ENCODE measurements around the gene PPP1CB. TPM values are rescaled to one million over a fixed set of nuclear protein-coding genes. Genes with fewer than 3 reads are reported as not detected.

The PPP1CB gene
- total RNA-seq (2022), result 185 and 190 TPM in 2 replicates
- percentile 95 among the genes with signal in this experiment for Bru-seq, nascent RNA
- BruChase-seq, experiment 1, labeled RNA remaining after a 2-hour chase, result percentile 96 among the genes with signal in this experiment
- percentile 98 among the genes with signal in this experiment for BruChase-seq, experiment 2, labeled RNA remaining after a 6-hour chase
- long read RNA-seq, full-length matches to known transcripts, result 140 of 185 reads
- long read RNA-seq, partial matches to known transcripts, result 20 of 185 reads
- long read RNA-seq, other reads (novel, unspliced or antisense), result 25 of 185 reads

DNA sequence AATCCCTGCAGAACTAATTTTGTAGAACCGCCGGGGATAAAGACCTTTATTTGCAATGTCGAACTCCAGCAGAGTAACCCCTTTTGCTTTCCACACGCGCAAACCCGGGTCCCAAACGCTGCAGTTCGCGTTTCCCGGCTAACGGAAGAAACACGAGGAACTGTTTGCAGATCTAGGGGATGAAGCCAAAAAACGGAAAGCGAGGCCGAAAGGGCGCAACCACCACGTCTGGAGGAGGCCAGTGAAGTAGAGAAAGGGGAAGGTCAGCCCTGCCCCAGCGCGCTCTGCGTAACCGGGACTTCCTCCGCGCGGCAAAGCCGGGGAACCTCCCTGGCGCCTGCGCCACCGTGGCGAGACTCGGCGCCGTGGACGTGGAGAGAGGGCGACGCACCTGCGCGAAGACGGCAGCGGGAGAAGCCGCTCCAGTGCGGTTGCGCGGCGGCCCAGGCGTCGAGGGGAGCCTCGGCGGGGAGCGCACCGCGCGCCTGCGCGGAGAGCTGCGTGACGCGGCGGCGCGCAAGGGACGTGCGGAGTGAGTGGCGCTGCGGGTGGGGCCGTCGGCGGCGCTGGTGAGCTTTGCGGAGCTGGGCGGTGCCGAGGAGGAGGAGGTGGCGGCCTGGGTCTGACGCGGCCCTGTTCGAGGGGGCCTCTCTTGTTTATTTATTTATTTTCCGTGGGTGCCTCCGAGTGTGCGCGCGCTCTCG is at the start of gene PPP1CB:
Gene PPP1CB, plus strand, starts transcription at position 579 of the 704 bp plus-strand sequence. CDS start 295 bp downstream, outside the sequence.
- TF ChIP-seq, protein P1, sequence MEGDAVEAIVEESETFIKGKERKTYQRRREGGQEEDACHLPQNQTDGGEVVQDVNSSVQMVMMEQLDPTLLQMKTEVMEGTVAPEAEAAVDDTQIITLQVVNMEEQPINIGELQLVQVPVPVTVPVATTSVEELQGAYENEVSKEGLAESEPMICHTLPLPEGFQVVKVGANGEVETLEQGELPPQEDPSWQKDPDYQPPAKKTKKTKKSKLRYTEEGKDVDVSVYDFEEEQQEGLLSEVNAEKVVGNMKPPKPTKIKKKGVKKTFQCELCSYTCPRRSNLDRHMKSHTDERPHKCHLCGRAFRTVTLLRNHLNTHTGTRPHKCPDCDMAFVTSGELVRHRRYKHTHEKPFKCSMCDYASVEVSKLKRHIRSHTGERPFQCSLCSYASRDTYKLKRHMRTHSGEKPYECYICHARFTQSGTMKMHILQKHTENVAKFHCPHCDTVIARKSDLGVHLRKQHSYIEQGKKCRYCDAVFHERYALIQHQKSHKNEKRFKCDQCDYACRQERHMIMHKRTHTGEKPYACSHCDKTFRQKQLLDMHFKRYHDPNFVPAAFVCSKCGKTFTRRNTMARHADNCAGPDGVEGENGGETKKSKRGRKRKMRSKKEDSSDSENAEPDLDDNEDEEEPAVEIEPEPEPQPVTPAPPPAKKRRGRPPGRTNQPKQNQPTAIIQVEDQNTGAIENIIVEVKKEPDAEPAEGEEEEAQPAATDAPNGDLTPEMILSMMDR (IDR thresholded peaks at IDR 0.05; ENCODE audit: insufficient read depth in 1 of 2, low read depth in 1 of 2, low read length in 1 of 2, severe bottlenecking in 1 of 2, unreplicated experiment in 1 of 2), result peak in 1 of 2 experiments; percentile 43
- Mint-ChIP-seq H3K27me3 (ENCODE audit: insufficient read depth, unreplicated experiment) (no peaks in the 10 kb centered on the region), H3K9me3 (ENCODE audit: unreplicated experiment) (no peaks in the 10 kb centered on the region)

DNA sequence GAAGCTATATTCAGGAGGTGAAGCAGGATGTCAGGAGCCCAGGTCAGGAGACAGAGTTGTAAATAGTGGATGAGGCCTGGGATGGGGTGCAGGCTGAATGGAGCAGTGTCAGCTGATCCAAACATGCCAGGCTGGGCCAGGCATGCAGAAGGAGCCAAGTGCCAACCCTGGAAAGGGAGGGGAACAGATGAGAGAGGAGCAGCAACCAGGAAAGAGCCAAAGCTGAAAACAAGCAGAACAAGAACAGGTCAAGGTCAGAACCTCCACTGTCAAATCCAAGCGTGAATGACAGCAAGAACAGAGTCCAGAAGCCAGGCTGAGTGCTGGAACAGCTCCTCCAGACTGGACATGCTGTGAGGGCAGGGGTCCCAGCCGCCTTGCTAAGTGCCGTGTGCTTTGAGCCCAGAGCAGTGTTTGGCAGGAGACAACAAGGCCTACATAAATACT is 49.2 kb upstream of the PPP1CB start:
- POLR2A ChIA-PET, result no interaction called here
- intact Hi-C loops (cut with micrococcal nuclease; ENCODE audit: unreplicated experiment), result no loop called here
- BruUV-seq (replicated peaks), result no TSS peak
- Mint-ChIP-seq H3K27me3 (ENCODE audit: insufficient read depth, unreplicated experiment) (no peaks in the 10 kb centered on the region), H3K4me3 (ENCODE audit: unreplicated experiment) (no peak overlapping the region), H3K27ac (ENCODE audit: unreplicated experiment) (no peak overlapping the region), H3K36me3 (ENCODE audit: insufficient read depth, unreplicated experiment) (no peaks in the 10 kb centered on the region), H3K9me3 (ENCODE audit: unreplicated experiment) (peaks cover 17% of the 10 kb centered on the region), H3K4me1 (ENCODE audit: low read depth, unreplicated experiment) (no peaks in the 10 kb centered on the region)
- Histone ChIP-seq H3K4me3 (ENCODE audit: low read depth, low read length) (no peak overlapping the region), H3K27me3 (replicated peaks; ENCODE audit: control insufficient read depth, insufficient read depth, low read length) (no peaks in the 10 kb centered on the region), H3K4me1 (no peaks in the 10 kb centered on the region), H3K36me3 (ENCODE audit: control insufficient read depth, insufficient read depth, low read length) (no peaks in the 10 kb centered on the region), H3K9me3 (no peaks in the 10 kb centered on the region)
- TF ChIP-seq, protein P1 (IDR thresholded peaks at IDR 0.05; ENCODE audit: insufficient read depth in 1 of 2, low read depth in 1 of 2, low read length in 1 of 2, severe bottlenecking in 1 of 2, unreplicated experiment in 1 of 2), result no peak
- DNase-seq, result no peak
- CTCF ChIA-PET, result no interaction called here

More for the DNA sequence above, at the start of gene PPP1CB:
- POLR2A ChIA-PET, result interaction anchor here (0.6 to 1.7 kb wide), 18 partner anchors 8 to 1341 kb away, joined by 3 to 19 read pairs (median 4); partner anchors contain the start of genes TRMT61B and WDR43
- H3K4me1 ChIP-seq, result peaks cover 15% of the 10 kb centered on the region
- H3K4me3 ChIP-seq (ENCODE audit: low read depth, low read length), result peak within 1 kb of the TSS; percentile 89
- H3K36me3 ChIP-seq (ENCODE audit: control insufficient read depth, insufficient read depth, low read length), result no peaks in the 10 kb centered on the region; the same call in 1 of the 2 replicates
- DNase-seq, result peak; percentile 96 to 97
- no TSS peak for BruUV-seq (replicated peaks)
- peaks cover 31% of the 10 kb centered on the region for H3K4me1 Mint-ChIP-seq (ENCODE audit: low read depth, unreplicated experiment)
- H3K36me3 Mint-ChIP-seq (ENCODE audit: insufficient read depth, unreplicated experiment), result peaks cover 37% of the 10 kb centered on the region
- intact Hi-C loops (cut with micrococcal nuclease; ENCODE audit: unreplicated experiment), result loop anchor here (1.0 to 10.0 kb wide), 5 partner anchors 35 to 357 kb away; partner anchors contain the start of gene FOSL2
- CTCF ChIA-PET, result interaction anchor here (0.6 to 2.3 kb wide), 10 partner anchors 10 to 1068 kb away, joined by 3 to 40 read pairs (median 4); no protein-coding TSS in a partner anchor
- peak within 1 kb of the TSS; percentile 99 for H3K27ac Mint-ChIP-seq (ENCODE audit: unreplicated experiment)
- H3K4me3 Mint-ChIP-seq (ENCODE audit: unreplicated experiment), result peak within 1 kb of the TSS; percentile 97
- H3K27me3 ChIP-seq (replicated peaks; ENCODE audit: control insufficient read depth, insufficient read depth, low read length), result no peaks in the 10 kb centered on the region
- H3K9me3 ChIP-seq, result no peaks in the 10 kb centered on the region

DNA sequence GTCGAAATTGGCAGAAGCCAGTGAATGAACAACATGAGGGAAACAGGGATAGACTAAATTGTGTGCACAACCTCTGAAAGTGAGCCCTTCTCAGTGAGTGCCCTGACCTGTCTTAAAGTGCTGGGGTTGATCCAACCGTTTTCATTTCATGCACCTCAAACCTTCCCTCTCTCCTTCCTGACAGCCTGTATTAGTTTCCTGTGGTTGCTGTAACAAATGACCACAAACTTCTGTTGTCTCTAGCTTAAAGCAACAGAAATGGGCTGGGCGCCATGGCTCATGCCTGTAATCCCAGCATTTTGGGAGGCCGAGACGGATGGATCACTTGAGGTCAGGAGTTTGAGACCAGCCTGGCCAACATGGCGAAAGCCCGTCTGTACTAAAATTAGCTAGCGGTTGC is 48.8 kb upstream of the PPP1CB start:
- POLR2A ChIA-PET, result no interaction called here

More for the DNA sequence above, 48.8 kb upstream of the PPP1CB start:
- Mint-ChIP-seq H3K4me1 (ENCODE audit: low read depth, unreplicated experiment) (no peaks in the 10 kb centered on the region), H3K27me3 (ENCODE audit: insufficient read depth, unreplicated experiment) (no peaks in the 10 kb centered on the region), H3K27ac (ENCODE audit: unreplicated experiment) (no peak overlapping the region), H3K36me3 (ENCODE audit: insufficient read depth, unreplicated experiment) (no peaks in the 10 kb centered on the region), H3K4me3 (ENCODE audit: unreplicated experiment) (no peak overlapping the region), H3K9me3 (ENCODE audit: unreplicated experiment) (peaks cover 17% of the 10 kb centered on the region)
- Histone ChIP-seq H3K36me3 (ENCODE audit: control insufficient read depth, insufficient read depth, low read length) (no peaks in the 10 kb centered on the region), H3K4me3 (ENCODE audit: low read depth, low read length) (no peak overlapping the region), H3K9me3 (no peaks in the 10 kb centered on the region), H3K27me3 (replicated peaks; ENCODE audit: control insufficient read depth, insufficient read depth, low read length) (no peaks in the 10 kb centered on the region), H3K4me1 (no peaks in the 10 kb centered on the region)
- intact Hi-C loops (cut with micrococcal nuclease; ENCODE audit: unreplicated experiment), result no loop called here
- TF ChIP-seq, protein P1 (IDR thresholded peaks at IDR 0.05; ENCODE audit: insufficient read depth in 1 of 2, low read depth in 1 of 2, low read length in 1 of 2, severe bottlenecking in 1 of 2, unreplicated experiment in 1 of 2), result no peak
- CTCF ChIA-PET, result no interaction called here
- no TSS peak for BruUV-seq (replicated peaks)
- DNase-seq, result no peak

All from Caco-2 (cell line).